Testis (tissue), 3 donors: ENCODE measurements around the gene HLCS. TPM values are rescaled to one million over a fixed set of nuclear protein-coding genes. Genes with fewer than 3 reads are reported as not detected.

Experiments used
- DNase-seq: peaks from one replicate; pipeline ENCODE4 v3.0.0-alpha.2; 2019
- H3K27ac ChIP-seq, 2 donors: fragments of 200-600 bp; sonication (generic); one replicate each; pipeline ENCODE4 v1.5.1; 2019
- H3K27me3 ChIP-seq: fragments of 200-600 bp; sonication (generic); one replicate; pipeline ENCODE4 v1.5.1; 2019
- H3K36me3 ChIP-seq: fragments of 200-600 bp; sonication (generic); one replicate; pipeline ENCODE4 v1.5.1; 2017; ENCODE audit warnings: low read depth; ENCODE audit errors: missing control alignments
- H3K4me1 ChIP-seq: fragments of 200-600 bp; sonication (generic); one replicate; pipeline ENCODE4 v1.5.1; 2019
- H3K4me3 ChIP-seq, 2 donors: fragments of 200-600 bp; sonication (generic); one replicate each; pipeline ENCODE4 v1.5.1; 2017 to 2019
- H3K9me3 ChIP-seq: fragments of 200-600 bp; sonication (generic); one replicate; pipeline ENCODE4 v1.5.1; 2017
- CTCF ChIP-seq, 3 experiments: fragments of 450-650 bp in 2 of 3; fragments of 200-600 bp in 1 of 3; sonication (generic) in 1 of 3; IDR thresholded peaks; one replicate each; pipeline ENCODE4 v1.5.1; 2016 to 2019; ENCODE audit warnings: antibody characterized with exemption in 3 of 3, mild to moderate bottlenecking in 2 of 3, moderate library complexity in 1 of 3
- POLR2A ChIP-seq: fragments of 450-650 bp; IDR thresholded peaks from one replicate; pipeline ENCODE4 v1.6.1; 2017; ENCODE audit warnings: antibody characterized with exemption, mild to moderate bottlenecking, moderate library complexity
- WGBS, 2 donors: methylation state at CpG; one replicate each; pipeline ENCODE4 v1.1.5; 2018; 5-methylcytosine and 5-hydroxymethylcytosine counted together
- intact Hi-C: fragments of 100-400 bp; cut with DNase I; formaldehyde crosslinking; loops from one replicate; pipeline ENCODE4 v1.15.1; 2023; ENCODE audit warnings: low total_unique reads
- polyA plus RNA-seq: library from polyadenylated mRNA; stranded (reverse); fragments of 350-450 nt; fragmentation: Illumina TruSeq; extraction: RNeasy Lipid Tissue Mini Kit (QIAGEN cat#74804); gene quantifications from one replicate; pipeline ENCODE4 v1.2.3, GENCODE V29; 2014; ENCODE audit warnings: low read depth, low replicate concordance; ENCODE audit not compliant: insufficient read depth
- total RNA-seq, 2 donors: library from RNA; depleted of rRNA; stranded (reverse); fragments of >200 nt; gene quantifications; one replicate each; pipeline ENCODE4 v1.2.3, GENCODE V29; 2016

Gene HLCS
- total and polyA plus RNA-seq, 3 donors from 2014 or later, result 19.5 to 38.1 (median 30.1) TPM

GRCh38 chr21:36734367-36735200 is 231.9 kb downstream of the HLCS start:
- no peaks in the 10 kb centered on the region for H3K9me3 ChIP-seq
- intact Hi-C loops, result no loop called here

GRCh38 chr21:36733857-36734256 is 232.6 kb downstream of the HLCS start:
- WGBS, 2 donors, result 93 to 99% methylated on average over 3 to 6 of the region's 6 CpGs
- Histone ChIP-seq H3K4me1 (no peaks in the 10 kb centered on the region), H3K36me3 (no peaks in the 10 kb centered on the region), H3K27me3 (no peaks in the 10 kb centered on the region), H3K9me3 (no peaks in the 10 kb centered on the region), H3K4me3 (no peak overlapping the region), H3K27ac (no peak overlapping the region)
- intact Hi-C loops, result no loop called here
- no peak for TF ChIP-seq POLR2A
- DNase-seq, result no peak

More at GRCh38 chr21:36734367-36735200, 231.9 kb downstream of the HLCS start:
- no peak for TF ChIP-seq POLR2A
- TF ChIP-seq CTCF (IDR thresholded peaks at IDR 0.05), result no peak
- no peaks in the 10 kb centered on the region for H3K27me3 ChIP-seq
- no peak overlapping the region for H3K4me3 ChIP-seq
- 97 to 98% methylated on average over 8 to 9 of the region's 9 CpGs for WGBS, 2 donors
- H3K36me3 ChIP-seq, result no peaks in the 10 kb centered on the region
- no peak overlapping the region for H3K27ac ChIP-seq
- DNase-seq, result no peak
- H3K4me1 ChIP-seq, result no peaks in the 10 kb centered on the region

- no peaks in the 10 kb centered on the region for H3K27me3 ChIP-seq
- no peaks in the 10 kb centered on the region for H3K9me3 ChIP-seq
- TF ChIP-seq CTCF (IDR thresholded peaks at IDR 0.05) (no peak), POLR2A (no peak)
- intact Hi-C loops, result no loop called here
- no peak overlapping the region for H3K4me3 ChIP-seq
- H3K27ac ChIP-seq, result no peak overlapping the region
- no peaks in the 10 kb centered on the region for H3K36me3 ChIP-seq
- no peaks in the 10 kb centered on the region for H3K4me1 ChIP-seq
- WGBS, 2 donors, result 91 to 93% methylated on average over 7 of the region's 7 CpGs
- DNase-seq, result no peak
Measured at GRCh38 chr21:36732761-36733160, 233.7 kb downstream of the HLCS start.

GRCh38 chr21:36732217-36732616 is 234.3 kb downstream of the HLCS start:
- Histone ChIP-seq H3K9me3 (no peaks in the 10 kb centered on the region), H3K4me1 (no peaks in the 10 kb centered on the region), H3K36me3 (no peaks in the 10 kb centered on the region), H3K27me3 (no peaks in the 10 kb centered on the region), H3K4me3 (no peak overlapping the region), H3K27ac (no peak overlapping the region)
- intact Hi-C loops, result no loop called here
- DNase-seq, result no peak
- WGBS, 2 donors, result 67 to 82% methylated on average over 5 to 14 of the region's 14 CpGs
- TF ChIP-seq CTCF (IDR thresholded peaks at IDR 0.05) (no peak), POLR2A (no peak)

- no peak for DNase-seq
- Histone ChIP-seq H3K4me3 (no peak overlapping the region), H3K27ac (no peak overlapping the region), H3K9me3 (no peaks in the 10 kb centered on the region), H3K36me3 (no peaks in the 10 kb centered on the region), H3K27me3 (no peaks in the 10 kb centered on the region), H3K4me1 (no peaks in the 10 kb centered on the region)
- 70 to 82% methylated on average over 22 to 30 of the region's 30 CpGs for WGBS, 2 donors
- intact Hi-C loops, result no loop called here
- TF ChIP-seq CTCF (IDR thresholded peaks at IDR 0.05), result no peak
Measured at GRCh38 chr21:36730291-36731281, 235.9 kb downstream of the HLCS start.
